Activated CD4-positive, alpha-beta memory T cell treated with anti-CD3 and anti-CD28 coated beads, Interleukin-2, amount 10 ng/mL, durations not matched to agents 7 days and 5 days (primary cell): ENCODE results near the gene GZF1. TPM values are rescaled to one million over a fixed set of nuclear protein-coding genes. Genes with fewer than 3 reads are reported as not detected.
A peak's percentile ranks its signal among the peaks of the same experiment; 100 is the strongest.

Experiments used
- CTCF ChIA-PET: fragments of 350-600 bp; sonication (Branson Sonifier 250); formaldehyde crosslinking; loops from one replicate; lab custom pipeline; 2021; ENCODE audit warnings: antibody characterized with exemption, inconsistent platforms; lab: Charles Lee
- POLR2A ChIA-PET: fragments of 350-600 bp; sonication (Branson Sonifier 250); formaldehyde crosslinking; loops from one replicate; lab custom pipeline; 2021; ENCODE audit warnings: antibody characterized with exemption; lab: Charles Lee
- DNase-seq: peaks from one replicate; pipeline ENCODE4 v3.0.0-alpha.2; 2020
- H3K27ac Mint-ChIP-seq: one replicate; pipeline ENCODE4 v1.8.0; 2021; ENCODE audit warnings: mild to moderate bottlenecking, mixed read lengths
- H3K27me3 Mint-ChIP-seq: one replicate; pipeline ENCODE4 v1.8.0; 2021; ENCODE audit warnings: mixed read lengths
- H3K36me3 Mint-ChIP-seq: one replicate; pipeline ENCODE4 v1.8.0; 2021; ENCODE audit warnings: low read depth, mixed read lengths
- H3K4me1 Mint-ChIP-seq: one replicate; pipeline ENCODE4 v1.8.0; 2021; ENCODE audit warnings: mixed read lengths
- H3K4me3 Mint-ChIP-seq: one replicate; pipeline ENCODE4 v1.8.0; 2021; ENCODE audit warnings: mild to moderate bottlenecking, mixed read lengths
- H3K9me3 Mint-ChIP-seq: one replicate; pipeline ENCODE4 v1.8.0; 2021; ENCODE audit warnings: mixed read lengths
- total RNA-seq, 2 experiments: library from RNA; stranded (reverse); gene quantifications; one replicate each; pipeline ENCODE4 v1.2.3, GENCODE V29; 2021

Gene GZF1
- total RNA-seq, 2 experiments from 2014 or later: 13.5 to 14.3 TPM

GRCh38 chr20:23375827-23376226, 13.8 kb downstream of the GZF1 start:
- Mint-ChIP-seq H3K4me1 (peaks cover 6% of the 10 kb centered on the region), H3K36me3 (peaks cover 79% of the 10 kb centered on the region), H3K4me3 (no peak overlapping the region), H3K9me3 (peaks cover 2% of the 10 kb centered on the region), H3K27ac (no peak overlapping the region), H3K27me3 (no peaks in the 10 kb centered on the region)
- ChIA-PET POLR2A (interaction anchor here (1.1 to 1.8 kb wide), 2 partner anchors 25 to 42 kb away, joined by 3 to 5 read pairs; partner anchors contain the start of gene NXT1), CTCF (no interaction called here)
- DNase-seq: no peak

DNA sequence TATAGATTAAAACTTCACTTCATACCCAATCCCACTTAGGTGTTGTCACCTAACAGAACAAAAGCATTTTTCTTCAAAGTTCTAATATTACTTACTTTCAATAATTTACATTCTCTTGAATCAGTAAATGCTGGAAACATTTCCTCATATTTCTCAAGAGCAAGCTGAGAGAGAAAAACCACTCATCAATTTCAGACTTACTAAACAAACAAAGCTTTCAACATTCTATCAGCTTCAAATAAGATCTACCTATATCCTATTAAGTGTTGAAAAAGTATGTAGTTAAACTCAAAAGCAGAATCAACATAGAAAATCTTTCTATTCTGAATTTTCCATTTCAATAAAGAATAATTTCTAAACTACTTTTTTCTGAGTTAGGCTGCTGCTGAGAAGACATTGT, 17.8 kb downstream of the GZF1 start:
- H3K9me3 Mint-ChIP-seq: peaks cover 2% of the 10 kb centered on the region
- no peaks in the 10 kb centered on the region for H3K27me3 Mint-ChIP-seq
- no peak overlapping the region for H3K4me3 Mint-ChIP-seq
- no peak overlapping the region for H3K27ac Mint-ChIP-seq
- H3K36me3 Mint-ChIP-seq: peaks cover 73% of the 10 kb centered on the region
- no peak for DNase-seq
- ChIA-PET POLR2A (no interaction called here), CTCF (no interaction called here)
- peaks cover 12% of the 10 kb centered on the region for H3K4me1 Mint-ChIP-seq

DNA sequence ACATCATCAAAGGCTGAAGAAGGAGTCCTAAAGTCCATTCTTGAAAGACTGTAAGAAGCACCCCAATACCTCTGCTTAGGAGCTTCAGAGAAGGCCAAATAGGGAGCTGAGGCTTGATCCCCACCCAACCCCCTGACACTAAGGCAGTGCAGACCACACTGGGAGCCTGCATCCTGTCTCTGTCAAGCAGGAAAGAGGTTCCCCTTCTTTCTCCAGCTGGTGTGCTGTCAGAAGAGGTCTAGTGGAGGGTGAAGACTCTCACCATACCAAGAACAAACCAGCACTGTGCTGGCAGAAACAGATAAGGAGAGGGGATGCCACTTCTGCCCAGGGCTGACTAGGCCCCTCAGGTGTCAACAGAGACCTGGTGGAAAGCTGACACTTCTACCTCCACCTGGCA, 19.9 kb downstream of the GZF1 start:
- no peak for DNase-seq
- Mint-ChIP-seq H3K4me1 (peaks cover 6% of the 10 kb centered on the region), H3K27ac (no peak overlapping the region), H3K4me3 (no peak overlapping the region), H3K27me3 (no peaks in the 10 kb centered on the region), H3K9me3 (no peaks in the 10 kb centered on the region), H3K36me3 (peaks cover 71% of the 10 kb centered on the region)
- CTCF ChIA-PET: interaction anchor here (0.7 kb wide), 2 partner anchors 61 to 219 kb away, joined by 3 read pairs; no protein-coding TSS in a partner anchor
- POLR2A ChIA-PET: interaction anchor here (0.8 to 1.0 kb wide), 2 partner anchors 8 to 18 kb away, joined by 3 read pairs; no protein-coding TSS in a partner anchor

DNA sequence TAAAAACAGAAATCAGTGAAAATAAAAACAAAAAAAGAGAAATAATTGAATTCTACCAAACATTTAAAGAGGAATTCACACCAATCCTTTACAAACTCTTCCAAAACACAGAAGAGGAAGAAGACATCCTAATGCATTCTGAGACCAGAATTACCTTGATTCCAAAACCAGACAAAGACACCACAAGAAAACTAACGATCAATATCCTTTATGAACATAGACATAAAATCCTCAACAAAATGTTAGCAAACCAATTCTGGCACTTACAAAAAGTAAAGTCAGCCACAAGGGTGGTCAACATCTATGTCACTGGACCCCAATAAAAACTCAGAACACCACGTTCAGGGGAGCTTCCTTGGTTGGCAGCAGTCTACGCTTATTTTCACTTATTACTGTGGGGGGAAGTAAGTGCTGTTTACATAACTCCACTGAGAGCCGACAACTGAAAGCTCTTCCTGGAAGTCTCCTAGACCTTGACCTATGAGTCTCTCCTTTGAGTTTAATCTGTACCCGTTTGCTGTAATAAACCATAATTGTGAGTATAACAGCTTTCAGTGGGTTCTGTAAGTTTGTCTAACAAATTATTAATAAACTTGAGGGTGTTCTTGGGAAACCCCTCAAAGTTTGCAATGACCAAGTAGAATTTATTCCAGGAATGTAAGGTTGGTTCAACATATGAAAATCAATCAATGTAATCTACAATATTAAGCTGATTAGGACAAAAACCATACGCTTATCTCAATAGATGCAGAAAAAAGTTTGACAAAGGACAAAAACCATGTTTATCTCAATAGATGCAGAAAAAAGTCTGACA, 24.5 kb downstream of the GZF1 start:
- Mint-ChIP-seq H3K27ac (no peak overlapping the region), H3K36me3 (peaks cover 73% of the 10 kb centered on the region), H3K9me3 (no peaks in the 10 kb centered on the region), H3K4me1 (peaks cover 6% of the 10 kb centered on the region), H3K27me3 (no peaks in the 10 kb centered on the region), H3K4me3 (no peak overlapping the region)
- DNase-seq: no peak
- CTCF ChIA-PET: no interaction called here
- POLR2A ChIA-PET: no interaction called here

GRCh38 chr20:23387118-23387443, 25.1 kb downstream of the GZF1 start:
- H3K4me3 Mint-ChIP-seq: no peak overlapping the region
- no peak overlapping the region for H3K27ac Mint-ChIP-seq
- H3K9me3 Mint-ChIP-seq: no peaks in the 10 kb centered on the region
- peaks cover 74% of the 10 kb centered on the region for H3K36me3 Mint-ChIP-seq
- no peaks in the 10 kb centered on the region for H3K27me3 Mint-ChIP-seq
- ChIA-PET CTCF (no interaction called here), POLR2A (no interaction called here)
- H3K4me1 Mint-ChIP-seq: peaks cover 3% of the 10 kb centered on the region
- DNase-seq: no peak

GRCh38 chr20:23390091-23390774, 28.3 kb downstream of the GZF1 start:
- Mint-ChIP-seq H3K4me1 (no peaks in the 10 kb centered on the region), H3K27ac (peak overlapping the region; percentile 1), H3K9me3 (no peaks in the 10 kb centered on the region), H3K27me3 (no peaks in the 10 kb centered on the region), H3K4me3 (no peak overlapping the region), H3K36me3 (peaks cover 72% of the 10 kb centered on the region)
- ChIA-PET CTCF (no interaction called here), POLR2A (interaction anchor here (1.0 to 1.4 kb wide), 3 partner anchors 9 to 40 kb away, joined by 3 to 4 read pairs (median 3); partner anchors contain the start of gene NXT1)
- DNase-seq: no peak

DNA sequence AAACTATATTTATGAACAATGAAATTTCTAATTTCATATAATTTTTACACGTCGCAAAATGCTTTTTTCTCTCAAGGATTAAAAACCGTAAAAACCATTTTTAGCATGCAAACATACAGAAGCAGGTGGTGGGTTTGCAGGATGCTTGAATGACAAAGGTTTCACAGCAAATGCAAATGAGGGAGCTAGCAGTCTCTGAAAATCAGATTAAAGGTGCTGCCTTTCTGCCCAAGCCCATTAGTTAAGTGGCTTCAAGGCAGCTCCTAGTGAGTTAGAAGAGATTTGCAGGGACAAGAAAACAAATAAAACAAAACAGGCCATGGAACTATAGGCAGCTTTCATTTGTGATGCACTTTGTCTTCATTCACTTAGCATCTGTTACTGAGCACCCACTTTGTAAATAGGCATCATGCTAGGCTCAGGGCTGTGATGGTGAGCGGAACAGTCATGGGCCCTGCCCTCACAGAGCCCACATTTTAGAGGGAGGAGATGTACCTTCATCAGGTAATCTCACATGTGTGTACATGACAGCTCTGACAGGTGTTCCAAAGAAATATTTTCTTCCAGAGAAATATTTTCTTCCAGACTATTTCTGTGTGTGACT, 29.8 kb downstream of the GZF1 start:
- no peak for DNase-seq
- no peak overlapping the region for H3K4me3 Mint-ChIP-seq
- H3K36me3 Mint-ChIP-seq: peaks cover 65% of the 10 kb centered on the region
- CTCF ChIA-PET: interaction anchor here (1.1 kb wide), 1 partner anchor 30 kb away, joined by 4 read pairs; the partner anchor contains the start of gene NAPB
- no peaks in the 10 kb centered on the region for H3K27me3 Mint-ChIP-seq
- no peak overlapping the region for H3K27ac Mint-ChIP-seq
- POLR2A ChIA-PET: interaction anchor here (1.1 to 1.2 kb wide), 2 partner anchors 30 to 41 kb away, joined by 3 read pairs; partner anchors contain the start of genes NAPB and NXT1
- peaks cover 1% of the 10 kb centered on the region for H3K4me1 Mint-ChIP-seq
- H3K9me3 Mint-ChIP-seq: no peaks in the 10 kb centered on the region

GRCh38 chr20:23393996-23394775, 32.2 kb downstream of the GZF1 start:
- ChIA-PET CTCF (no interaction called here), POLR2A (interaction anchor here (0.9 kb wide), 1 partner anchor 25 kb away, joined by 4 read pairs; no protein-coding TSS in a partner anchor)
- H3K27me3 Mint-ChIP-seq: no peaks in the 10 kb centered on the region
- H3K9me3 Mint-ChIP-seq: no peaks in the 10 kb centered on the region
- H3K4me1 Mint-ChIP-seq: peaks cover 20% of the 10 kb centered on the region
- peaks cover 59% of the 10 kb centered on the region for H3K36me3 Mint-ChIP-seq
- no peak for DNase-seq
- H3K4me3 Mint-ChIP-seq: no peak overlapping the region
- H3K27ac Mint-ChIP-seq: peak overlapping the region; percentile 23

GRCh38 chr20:23396950-23397627, 35.1 kb downstream of the GZF1 start:
- CTCF ChIA-PET: interaction anchor here (0.6 kb wide), 1 partner anchor 142 kb away, joined by 7 read pairs; no protein-coding TSS in a partner anchor
- H3K27me3 Mint-ChIP-seq: no peaks in the 10 kb centered on the region
- H3K9me3 Mint-ChIP-seq: no peaks in the 10 kb centered on the region
- no peak overlapping the region for H3K27ac Mint-ChIP-seq
- DNase-seq: no peak
- H3K4me3 Mint-ChIP-seq: no peak overlapping the region
- peaks cover 58% of the 10 kb centered on the region for H3K36me3 Mint-ChIP-seq
- H3K4me1 Mint-ChIP-seq: peaks cover 42% of the 10 kb centered on the region
- POLR2A ChIA-PET: interaction anchor here (8.0 kb wide), 1 partner anchor 22 kb away, joined by 58 read pairs; the partner anchor contains the start of gene NAPB

DNA sequence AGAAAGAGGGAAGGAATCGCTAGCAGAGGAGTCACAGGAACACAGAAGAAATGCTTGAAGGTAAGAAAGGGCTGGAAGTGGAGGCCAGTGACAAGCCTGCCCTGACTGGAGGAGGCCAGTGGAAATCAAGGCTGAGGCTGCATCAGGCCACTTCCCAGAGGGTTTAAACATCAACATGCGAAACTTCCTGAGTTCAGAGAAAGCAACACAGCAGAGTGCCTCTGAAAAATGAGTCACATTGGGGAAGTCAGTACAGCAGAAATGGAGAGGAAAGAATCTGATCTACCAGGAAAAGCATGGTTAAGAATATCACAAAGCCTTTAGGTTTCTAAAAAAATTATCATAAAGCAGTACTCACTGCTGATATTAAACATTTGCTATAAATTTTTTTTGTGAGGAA, 36.0 kb downstream of the GZF1 start:
- Mint-ChIP-seq H3K27ac (peak overlapping the region; percentile 78), H3K4me3 (peak overlapping the region; percentile 14), H3K9me3 (no peaks in the 10 kb centered on the region), H3K4me1 (peaks cover 46% of the 10 kb centered on the region), H3K36me3 (peaks cover 57% of the 10 kb centered on the region), H3K27me3 (no peaks in the 10 kb centered on the region)
- ChIA-PET POLR2A (interaction anchor here (8.0 kb wide), 1 partner anchor 21 kb away, joined by 58 read pairs; the partner anchor contains the start of gene NAPB), CTCF (interaction anchor here (0.6 to 6.6 kb wide), 4 partner anchors 10 to 143 kb away, joined by 4 to 44 read pairs (median 6); partner anchors contain the start of gene NAPB)
- peak; percentile 26 for DNase-seq

DNA sequence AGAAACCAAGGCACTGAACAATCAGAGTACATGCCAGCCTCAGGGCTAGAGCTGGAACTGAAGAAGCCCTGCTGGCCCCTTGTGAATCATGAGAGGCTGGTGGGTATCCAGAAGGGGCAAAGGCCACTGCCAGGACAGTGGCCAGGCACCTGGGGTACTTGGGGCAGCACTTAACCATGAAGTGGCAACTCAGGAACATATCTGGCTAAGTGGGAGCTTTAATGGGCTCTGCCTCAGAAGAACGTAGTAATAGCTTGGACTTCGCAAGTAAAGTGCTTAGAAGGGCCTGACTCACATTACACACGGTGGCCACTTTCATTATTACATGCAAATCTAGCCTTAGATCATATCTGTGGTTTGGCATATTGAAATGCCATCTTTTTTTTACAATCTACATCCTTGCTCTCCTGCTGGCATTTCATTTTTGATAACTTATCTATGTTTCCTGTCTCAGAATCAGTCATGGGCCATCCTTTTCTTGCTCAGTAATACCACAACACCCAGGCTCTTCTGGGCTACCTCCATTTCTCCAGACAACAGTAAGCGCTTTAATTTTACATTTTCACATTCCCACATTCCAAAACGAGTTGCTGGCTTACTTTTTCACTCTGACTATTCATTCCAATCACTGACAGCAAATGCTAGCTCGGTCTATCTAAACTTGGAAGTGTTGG, 37.7 kb downstream of the GZF1 start:
- peaks cover 50% of the 10 kb centered on the region for H3K4me1 Mint-ChIP-seq
- H3K27me3 Mint-ChIP-seq: no peaks in the 10 kb centered on the region
- H3K9me3 Mint-ChIP-seq: no peaks in the 10 kb centered on the region
- CTCF ChIA-PET: interaction anchor here (0.6 to 6.6 kb wide), 3 partner anchors 20 to 47 kb away, joined by 3 to 44 read pairs (median 3); partner anchors contain the start of gene NAPB
- H3K4me3 Mint-ChIP-seq: no peak overlapping the region
- H3K36me3 Mint-ChIP-seq: peaks cover 41% of the 10 kb centered on the region
- peak; percentile 24 for DNase-seq
- POLR2A ChIA-PET: interaction anchor here (0.6 to 8.0 kb wide), 7 partner anchors 12 to 1637 kb away, joined by 3 to 58 read pairs (median 3); partner anchors contain the start of genes NAPB and NXT1
- peak overlapping the region; percentile 18 for H3K27ac Mint-ChIP-seq
